Fibroblast of lung (primary cell): ENCODE results near the gene TEX35.

ENCODE experiments used
- EZH2 ChIP-seq: IDR thresholded peaks from 2 replicates; pipeline ENCODE4 v1.5.1; 2012; ENCODE audit warnings: low read length, control low read depth, mild to moderate bottlenecking; ENCODE audit errors: missing control alignments
- TF ChIP-seq, protein P1 (sequence below), 2 donors: IDR thresholded peaks in 1 of 2; conservative IDR thresholded peaks in 1 of 2; 1 replicate in 1 of 2; 2 replicates in 1 of 2; pipeline ENCODE4 v1.5.1; 2011 to 2012; ENCODE audit warnings: low read length in 2 of 2, control low read depth in 1 of 2, inconsistent platforms in 1 of 2, low read depth in 1 of 2, mild to moderate bottlenecking in 1 of 2

DNA sequence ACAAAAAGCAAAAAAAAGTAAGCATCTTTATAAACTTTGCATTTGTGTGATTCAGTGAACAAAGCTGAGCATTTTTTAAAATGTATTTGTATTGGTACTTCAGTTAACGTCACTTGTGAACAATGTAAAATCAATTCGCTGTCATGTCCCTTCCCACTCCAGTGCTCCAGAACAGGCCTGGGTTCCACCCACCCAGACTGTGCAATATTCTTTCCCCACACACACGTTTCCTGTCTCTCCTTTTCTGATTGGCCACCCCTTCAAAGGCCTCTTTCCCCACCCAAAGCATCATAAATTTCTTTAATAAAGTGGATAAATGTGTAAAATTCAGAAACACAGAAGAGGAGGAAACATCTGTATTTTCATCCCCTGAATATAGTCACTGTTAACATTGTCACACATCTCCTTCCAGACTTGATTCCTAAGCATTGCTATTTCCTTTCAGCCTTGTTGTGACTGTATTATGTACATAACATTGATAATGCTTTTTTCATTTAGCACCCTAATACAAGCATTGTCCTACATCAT is 28.1 kb upstream of the TEX35 start:
- TF ChIP-seq, protein P1, sequence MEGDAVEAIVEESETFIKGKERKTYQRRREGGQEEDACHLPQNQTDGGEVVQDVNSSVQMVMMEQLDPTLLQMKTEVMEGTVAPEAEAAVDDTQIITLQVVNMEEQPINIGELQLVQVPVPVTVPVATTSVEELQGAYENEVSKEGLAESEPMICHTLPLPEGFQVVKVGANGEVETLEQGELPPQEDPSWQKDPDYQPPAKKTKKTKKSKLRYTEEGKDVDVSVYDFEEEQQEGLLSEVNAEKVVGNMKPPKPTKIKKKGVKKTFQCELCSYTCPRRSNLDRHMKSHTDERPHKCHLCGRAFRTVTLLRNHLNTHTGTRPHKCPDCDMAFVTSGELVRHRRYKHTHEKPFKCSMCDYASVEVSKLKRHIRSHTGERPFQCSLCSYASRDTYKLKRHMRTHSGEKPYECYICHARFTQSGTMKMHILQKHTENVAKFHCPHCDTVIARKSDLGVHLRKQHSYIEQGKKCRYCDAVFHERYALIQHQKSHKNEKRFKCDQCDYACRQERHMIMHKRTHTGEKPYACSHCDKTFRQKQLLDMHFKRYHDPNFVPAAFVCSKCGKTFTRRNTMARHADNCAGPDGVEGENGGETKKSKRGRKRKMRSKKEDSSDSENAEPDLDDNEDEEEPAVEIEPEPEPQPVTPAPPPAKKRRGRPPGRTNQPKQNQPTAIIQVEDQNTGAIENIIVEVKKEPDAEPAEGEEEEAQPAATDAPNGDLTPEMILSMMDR (conservative IDR thresholded peaks at IDR 0.05 in 1 of 2, IDR thresholded peaks at IDR 0.05 in 1 of 2; ENCODE audit: low read depth in 1 of 2, low read length in 2 of 2): no peak
- TF ChIP-seq EZH2: no peak
